Measurements from ENCODE around the gene RRP9. TPM values are rescaled to one million over a fixed set of nuclear protein-coding genes. Genes with fewer than 3 reads are reported as not detected.

Gene RRP9
- polyA plus RNA-seq, 1 donor from 2014 or later = 26.8 TPM

DNA sequence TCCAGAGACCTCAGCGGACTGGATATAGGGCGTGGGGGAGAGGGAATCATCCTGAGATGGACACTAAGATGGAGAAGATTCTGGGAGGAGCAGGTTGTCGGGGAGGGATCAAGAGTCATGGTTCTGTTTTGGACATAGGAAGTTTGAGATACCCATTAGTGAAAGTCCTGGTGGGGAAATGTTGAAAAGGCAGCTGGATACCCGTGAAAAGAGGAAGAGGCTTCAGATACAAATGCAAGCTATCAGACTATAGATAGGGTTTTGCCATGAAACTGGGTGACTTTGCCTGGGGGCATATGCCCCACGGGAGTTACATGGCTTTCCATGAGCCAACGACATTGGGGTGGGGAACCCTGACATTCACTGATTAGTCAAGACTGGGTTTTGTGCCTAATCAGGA is 12.4 kb upstream of the RRP9 start:
- no peaks in the 10 kb centered on the region for H3K79me2 ChIP-seq (replicated peaks; ENCODE audit: insufficient read depth, low read length)
- H3K9me3 ChIP-seq (ENCODE audit: low read length) = no peaks in the 10 kb centered on the region
- no peaks in the 10 kb centered on the region for H3F3A ChIP-seq (ENCODE audit: insufficient read depth, low read length, poor library complexity, severe bottlenecking)
- H2AFZ ChIP-seq (ENCODE audit: low read depth, low read length) = no peak overlapping the region
- no peaks in the 10 kb centered on the region for H3K36me3 ChIP-seq (ENCODE audit: insufficient read depth, low read length)
- no peak overlapping the region for H3K4me3 ChIP-seq (ENCODE audit: low read length)
- no peak overlapping the region for H3K4me2 ChIP-seq (ENCODE audit: low read length)
- peaks cover 14% of the 10 kb centered on the region for H3K27me3 ChIP-seq (ENCODE audit: insufficient read depth, low read depth, low read length)
- no peak for TF ChIP-seq CTCF (IDR thresholded peaks at IDR 0.05; ENCODE audit: poor library complexity, severe bottlenecking)
- TF ChIP-seq TAF1 (IDR thresholded peaks at IDR 0.05; ENCODE audit: low read depth) = no peak
- no peak for TF ChIP-seq EP300 (conservative IDR thresholded peaks at IDR 0.05; ENCODE audit: poor library complexity, severe bottlenecking)
- TF ChIP-seq, protein P1, sequence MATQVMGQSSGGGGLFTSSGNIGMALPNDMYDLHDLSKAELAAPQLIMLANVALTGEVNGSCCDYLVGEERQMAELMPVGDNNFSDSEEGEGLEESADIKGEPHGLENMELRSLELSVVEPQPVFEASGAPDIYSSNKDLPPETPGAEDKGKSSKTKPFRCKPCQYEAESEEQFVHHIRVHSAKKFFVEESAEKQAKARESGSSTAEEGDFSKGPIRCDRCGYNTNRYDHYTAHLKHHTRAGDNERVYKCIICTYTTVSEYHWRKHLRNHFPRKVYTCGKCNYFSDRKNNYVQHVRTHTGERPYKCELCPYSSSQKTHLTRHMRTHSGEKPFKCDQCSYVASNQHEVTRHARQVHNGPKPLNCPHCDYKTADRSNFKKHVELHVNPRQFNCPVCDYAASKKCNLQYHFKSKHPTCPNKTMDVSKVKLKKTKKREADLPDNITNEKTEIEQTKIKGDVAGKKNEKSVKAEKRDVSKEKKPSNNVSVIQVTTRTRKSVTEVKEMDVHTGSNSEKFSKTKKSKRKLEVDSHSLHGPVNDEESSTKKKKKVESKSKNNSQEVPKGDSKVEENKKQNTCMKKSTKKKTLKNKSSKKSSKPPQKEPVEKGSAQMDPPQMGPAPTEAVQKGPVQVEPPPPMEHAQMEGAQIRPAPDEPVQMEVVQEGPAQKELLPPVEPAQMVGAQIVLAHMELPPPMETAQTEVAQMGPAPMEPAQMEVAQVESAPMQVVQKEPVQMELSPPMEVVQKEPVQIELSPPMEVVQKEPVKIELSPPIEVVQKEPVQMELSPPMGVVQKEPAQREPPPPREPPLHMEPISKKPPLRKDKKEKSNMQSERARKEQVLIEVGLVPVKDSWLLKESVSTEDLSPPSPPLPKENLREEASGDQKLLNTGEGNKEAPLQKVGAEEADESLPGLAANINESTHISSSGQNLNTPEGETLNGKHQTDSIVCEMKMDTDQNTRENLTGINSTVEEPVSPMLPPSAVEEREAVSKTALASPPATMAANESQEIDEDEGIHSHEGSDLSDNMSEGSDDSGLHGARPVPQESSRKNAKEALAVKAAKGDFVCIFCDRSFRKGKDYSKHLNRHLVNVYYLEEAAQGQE (IDR thresholded peaks at IDR 0.05; ENCODE audit: borderline replicate concordance) = no peak
- no peak for TF ChIP-seq MXI1 (conservative IDR thresholded peaks at IDR 0.05; ENCODE audit: poor library complexity, severe bottlenecking)
- no peak for TF ChIP-seq SMC3 (conservative IDR thresholded peaks at IDR 0.05; ENCODE audit: poor library complexity)
- TF ChIP-seq POLR2AphosphoS5 (IDR thresholded peaks at IDR 0.05) = no peak
- no peak for TF ChIP-seq RAD21 (conservative IDR thresholded peaks at IDR 0.05)
- TF ChIP-seq EZH2 (IDR thresholded peaks at IDR 0.05; ENCODE audit: borderline replicate concordance, insufficient read depth, low read length, poor library complexity, severe bottlenecking) = no peak
- no peak overlapping the region for H3K27ac ChIP-seq (ENCODE audit: low read length)
- H4K20me1 ChIP-seq (ENCODE audit: insufficient read depth) = no peaks in the 10 kb centered on the region
- H3K9me2 ChIP-seq (ENCODE audit: insufficient read depth, low read length) = no peaks in the 10 kb centered on the region
- H3K9ac ChIP-seq (ENCODE audit: low read length) = no peak overlapping the region

GRCh38 chr3:51953445-51953844 is 11.7 kb upstream of the RRP9 start:
- H3K79me2 ChIP-seq (replicated peaks; ENCODE audit: insufficient read depth, low read length) = no peaks in the 10 kb centered on the region
- no peaks in the 10 kb centered on the region for H3K9me3 ChIP-seq (ENCODE audit: low read length)
- no peak overlapping the region for H2AFZ ChIP-seq (ENCODE audit: low read depth, low read length)
- no peaks in the 10 kb centered on the region for H3K9me2 ChIP-seq (ENCODE audit: insufficient read depth, low read length)
- peaks cover 14% of the 10 kb centered on the region for H3K27me3 ChIP-seq (ENCODE audit: insufficient read depth, low read depth, low read length)
- no peak overlapping the region for H3K27ac ChIP-seq (ENCODE audit: low read length)
- no peaks in the 10 kb centered on the region for H4K20me1 ChIP-seq (ENCODE audit: insufficient read depth)
- H3K9ac ChIP-seq (ENCODE audit: low read length) = no peak overlapping the region
- no peak for TF ChIP-seq MXI1 (conservative IDR thresholded peaks at IDR 0.05; ENCODE audit: poor library complexity, severe bottlenecking)
- no peak for TF ChIP-seq EP300 (conservative IDR thresholded peaks at IDR 0.05; ENCODE audit: poor library complexity, severe bottlenecking)
- TF ChIP-seq TAF1 (IDR thresholded peaks at IDR 0.05; ENCODE audit: low read depth) = no peak
- no peak overlapping the region for H3K4me2 ChIP-seq (ENCODE audit: low read length)
- no peaks in the 10 kb centered on the region for H3F3A ChIP-seq (ENCODE audit: insufficient read depth, low read length, poor library complexity, severe bottlenecking)
- H3K36me3 ChIP-seq (ENCODE audit: insufficient read depth, low read length) = no peaks in the 10 kb centered on the region
- no peak overlapping the region for H3K4me3 ChIP-seq (ENCODE audit: low read length)

DNA sequence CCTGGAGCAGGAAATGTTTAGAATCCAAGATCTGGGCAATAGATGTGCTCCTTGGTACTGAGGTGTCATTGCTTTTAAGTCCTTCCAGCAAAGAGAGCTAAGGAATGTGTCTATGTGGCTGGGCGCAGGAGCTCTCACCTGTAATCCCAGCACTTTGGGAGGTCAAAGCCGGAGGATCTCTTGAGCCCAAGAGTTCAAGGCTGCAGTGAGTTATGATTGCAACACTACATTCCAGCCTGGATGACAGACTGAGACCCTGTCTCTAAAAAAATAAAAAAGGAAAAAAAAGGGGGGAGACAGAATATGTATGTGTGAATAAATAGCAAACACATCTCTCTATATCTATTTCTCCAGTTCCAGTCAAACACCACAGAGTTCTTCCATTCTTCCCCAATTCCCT is 9.2 kb upstream of the RRP9 start:
- no peak overlapping the region for H3K4me3 ChIP-seq (ENCODE audit: low read length)
- no peak overlapping the region for H3K4me2 ChIP-seq (ENCODE audit: low read length)
- H3K27me3 ChIP-seq (ENCODE audit: insufficient read depth, low read depth, low read length) = peaks cover 7% of the 10 kb centered on the region
- H4K20me1 ChIP-seq (ENCODE audit: insufficient read depth) = no peaks in the 10 kb centered on the region
- H3F3A ChIP-seq (ENCODE audit: insufficient read depth, low read length, poor library complexity, severe bottlenecking) = no peaks in the 10 kb centered on the region
- H3K36me3 ChIP-seq (ENCODE audit: insufficient read depth, low read length) = no peaks in the 10 kb centered on the region
- no peaks in the 10 kb centered on the region for H3K9me3 ChIP-seq (ENCODE audit: low read length)
- H3K9me2 ChIP-seq (ENCODE audit: insufficient read depth, low read length) = no peaks in the 10 kb centered on the region
- TF ChIP-seq SMC3 (conservative IDR thresholded peaks at IDR 0.05; ENCODE audit: poor library complexity) (no peak), EP300 (conservative IDR thresholded peaks at IDR 0.05; ENCODE audit: poor library complexity, severe bottlenecking) (no peak), TAF1 (IDR thresholded peaks at IDR 0.05; ENCODE audit: low read depth) (no peak), POLR2AphosphoS5 (IDR thresholded peaks at IDR 0.05) (no peak), MXI1 (conservative IDR thresholded peaks at IDR 0.05; ENCODE audit: poor library complexity, severe bottlenecking) (no peak), EZH2 (IDR thresholded peaks at IDR 0.05; ENCODE audit: borderline replicate concordance, insufficient read depth, low read length, poor library complexity, severe bottlenecking) (no peak), RAD21 (conservative IDR thresholded peaks at IDR 0.05) (no peak), CTCF (IDR thresholded peaks at IDR 0.05; ENCODE audit: poor library complexity, severe bottlenecking) (no peak)
- TF ChIP-seq, protein P1 (IDR thresholded peaks at IDR 0.05; ENCODE audit: borderline replicate concordance) = no peak
- H3K27ac ChIP-seq (ENCODE audit: low read length) = no peak overlapping the region
- no peak overlapping the region for H2AFZ ChIP-seq (ENCODE audit: low read depth, low read length)
- no peaks in the 10 kb centered on the region for H3K79me2 ChIP-seq (replicated peaks; ENCODE audit: insufficient read depth, low read length)
- H3K9ac ChIP-seq (ENCODE audit: low read length) = no peak overlapping the region
